GM12878 (cell line): Measurements from ENCODE around the gene ITK.

Experiments used
- BRCA1 ChIP-seq: IDR thresholded peaks from 2 replicates; pipeline ENCODE4 v1.6.1; 2011; ENCODE audit warnings: low read depth, low read length, improper control_type of control experiment
- ETV6 ChIP-seq, 2 experiments: fragments of 450-650 bp in 1 of 2; IDR thresholded peaks in 1 of 2; conservative IDR thresholded peaks in 1 of 2; 2 replicates each; pipeline ENCODE4 v1.6.1; 2014; ENCODE audit warnings: antibody characterized with exemption in 1 of 2, borderline replicate concordance in 1 of 2, low read depth in 1 of 2, mild to moderate bottlenecking in 1 of 2, moderate library complexity in 1 of 2
- EZH2 ChIP-seq: IDR thresholded peaks from 2 replicates; pipeline ENCODE4 v1.6.1; 2012; ENCODE audit warnings: low read depth, mild to moderate bottlenecking, control low read depth, inconsistent platforms, low read length, borderline replicate concordance; ENCODE audit not compliant: control insufficient read depth
- NRF1 ChIP-seq: conservative IDR thresholded peaks from 2 replicates; pipeline ENCODE4 v1.6.1; 2011; ENCODE audit warnings: mild to moderate bottlenecking, low read depth, low read length, improper control_type of control experiment
- POLR2A ChIP-seq: IDR thresholded peaks from 2 replicates; pipeline ENCODE4 v1.6.1; 2011; ENCODE audit warnings: low read depth, mild to moderate bottlenecking, low read length
- RFX5 ChIP-seq: IDR thresholded peaks from 2 replicates; pipeline ENCODE4 v1.6.1; 2011; ENCODE audit warnings: low read depth, low read length, improper control_type of control experiment
- SREBF2 ChIP-seq: IDR thresholded peaks from 2 replicates; pipeline ENCODE4 v1.6.1; 2012; ENCODE audit warnings: mild to moderate bottlenecking, low read length
- TCF12 ChIP-seq: IDR thresholded peaks from 2 replicates; pipeline ENCODE4 v1.6.1; 2011; ENCODE audit warnings: low read depth, mild to moderate bottlenecking, low read length
- ZSCAN29 ChIP-seq: fragments of 450-650 bp; IDR thresholded peaks from 2 replicates; pipeline ENCODE4 v1.6.1; 2017; ENCODE audit warnings: mild to moderate bottlenecking, moderate library complexity
- TF ChIP-seq, protein P1 (sequence below), 3 experiments: IDR thresholded peaks in 2 of 3; conservative IDR thresholded peaks in 1 of 3; 2 replicates each; pipeline ENCODE4 v1.5.1; 2011; ENCODE audit warnings: low read depth in 3 of 3, low read length in 3 of 3, mild to moderate bottlenecking in 3 of 3, control low read depth in 2 of 3, moderate library complexity in 2 of 3, inconsistent platforms in 1 of 3, mixed read lengths in 1 of 3; ENCODE audit not compliant: control insufficient read depth in 2 of 3, insufficient read depth in 1 of 3; ENCODE audit errors: extremely low read depth in 1 of 3
- TF ChIP-seq, protein P2 (sequence below): IDR thresholded peaks from 2 replicates; pipeline ENCODE4 v1.6.1; 2012; ENCODE audit warnings: low read depth, low read length, improper control_type of control experiment
- TF ChIP-seq, protein P3 (sequence below): IDR thresholded peaks from 2 replicates; pipeline ENCODE4 v1.6.1; 2012; ENCODE audit warnings: mild to moderate bottlenecking, low read depth, low read length
- TF ChIP-seq, protein P4 (sequence below): IDR thresholded peaks from 2 replicates; pipeline ENCODE4 v1.6.1; 2011; ENCODE audit warnings: borderline replicate concordance, low read depth, mild to moderate bottlenecking, moderate library complexity, mixed read lengths, low read length; ENCODE audit not compliant: insufficient read depth; ENCODE audit errors: extremely low read length
- TF ChIP-seq, protein P5 (sequence below): fragments of 450-650 bp; IDR thresholded peaks from 2 replicates; pipeline ENCODE4 v1.6.1; 2017; ENCODE audit warnings: mild to moderate bottlenecking

DNA sequence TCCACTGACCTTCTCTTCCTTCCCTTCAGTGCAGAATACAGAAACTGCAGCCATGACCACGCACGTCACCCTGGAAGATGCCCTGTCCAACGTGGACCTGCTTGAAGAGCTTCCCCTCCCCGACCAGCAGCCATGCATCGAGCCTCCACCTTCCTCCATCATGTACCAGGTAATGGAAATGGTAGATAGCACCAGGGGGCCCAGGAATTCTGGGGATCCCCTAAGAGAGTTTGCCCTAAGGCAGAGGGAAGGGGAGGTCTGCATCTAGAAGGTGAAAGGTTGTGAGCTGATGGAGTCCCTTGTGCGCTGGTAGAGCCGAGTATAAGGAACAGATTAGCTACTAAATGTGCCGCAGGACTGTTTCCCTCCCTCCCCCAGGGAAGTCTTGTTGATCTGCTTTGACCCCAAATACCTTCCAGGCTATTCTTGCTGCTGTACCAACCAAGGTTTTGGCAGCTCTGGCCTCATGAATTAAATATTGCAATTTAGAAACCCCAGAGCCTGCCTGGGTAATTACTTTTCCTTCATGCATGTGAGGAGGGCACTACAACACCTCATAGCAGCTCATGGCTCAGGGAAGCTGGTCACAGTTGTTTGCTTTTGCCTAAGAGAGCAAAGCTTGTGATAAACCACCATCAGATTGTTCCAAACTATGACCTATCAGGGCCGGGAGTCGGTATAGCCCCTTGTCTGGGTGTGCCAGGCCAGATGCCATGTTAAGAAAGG lies 104.8 kb downstream of the ITK start:
- TF ChIP-seq, protein P1, sequence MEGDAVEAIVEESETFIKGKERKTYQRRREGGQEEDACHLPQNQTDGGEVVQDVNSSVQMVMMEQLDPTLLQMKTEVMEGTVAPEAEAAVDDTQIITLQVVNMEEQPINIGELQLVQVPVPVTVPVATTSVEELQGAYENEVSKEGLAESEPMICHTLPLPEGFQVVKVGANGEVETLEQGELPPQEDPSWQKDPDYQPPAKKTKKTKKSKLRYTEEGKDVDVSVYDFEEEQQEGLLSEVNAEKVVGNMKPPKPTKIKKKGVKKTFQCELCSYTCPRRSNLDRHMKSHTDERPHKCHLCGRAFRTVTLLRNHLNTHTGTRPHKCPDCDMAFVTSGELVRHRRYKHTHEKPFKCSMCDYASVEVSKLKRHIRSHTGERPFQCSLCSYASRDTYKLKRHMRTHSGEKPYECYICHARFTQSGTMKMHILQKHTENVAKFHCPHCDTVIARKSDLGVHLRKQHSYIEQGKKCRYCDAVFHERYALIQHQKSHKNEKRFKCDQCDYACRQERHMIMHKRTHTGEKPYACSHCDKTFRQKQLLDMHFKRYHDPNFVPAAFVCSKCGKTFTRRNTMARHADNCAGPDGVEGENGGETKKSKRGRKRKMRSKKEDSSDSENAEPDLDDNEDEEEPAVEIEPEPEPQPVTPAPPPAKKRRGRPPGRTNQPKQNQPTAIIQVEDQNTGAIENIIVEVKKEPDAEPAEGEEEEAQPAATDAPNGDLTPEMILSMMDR (IDR thresholded peaks at IDR 0.05 in 2 of 3, conservative IDR thresholded peaks at IDR 0.05 in 1 of 3; ENCODE audit: control insufficient read depth in 2 of 3, extremely low read depth in 1 of 3, insufficient read depth in 1 of 3, low read depth in 3 of 3, low read length in 3 of 3): no peak
- no peak for TF ChIP-seq RFX5
- no peak for TF ChIP-seq SREBF2
- TF ChIP-seq, protein P2, sequence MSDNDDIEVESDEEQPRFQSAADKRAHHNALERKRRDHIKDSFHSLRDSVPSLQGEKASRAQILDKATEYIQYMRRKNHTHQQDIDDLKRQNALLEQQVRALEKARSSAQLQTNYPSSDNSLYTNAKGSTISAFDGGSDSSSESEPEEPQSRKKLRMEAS: no peak
- TF ChIP-seq ZSCAN29: no peak
- TF ChIP-seq, protein P3, sequence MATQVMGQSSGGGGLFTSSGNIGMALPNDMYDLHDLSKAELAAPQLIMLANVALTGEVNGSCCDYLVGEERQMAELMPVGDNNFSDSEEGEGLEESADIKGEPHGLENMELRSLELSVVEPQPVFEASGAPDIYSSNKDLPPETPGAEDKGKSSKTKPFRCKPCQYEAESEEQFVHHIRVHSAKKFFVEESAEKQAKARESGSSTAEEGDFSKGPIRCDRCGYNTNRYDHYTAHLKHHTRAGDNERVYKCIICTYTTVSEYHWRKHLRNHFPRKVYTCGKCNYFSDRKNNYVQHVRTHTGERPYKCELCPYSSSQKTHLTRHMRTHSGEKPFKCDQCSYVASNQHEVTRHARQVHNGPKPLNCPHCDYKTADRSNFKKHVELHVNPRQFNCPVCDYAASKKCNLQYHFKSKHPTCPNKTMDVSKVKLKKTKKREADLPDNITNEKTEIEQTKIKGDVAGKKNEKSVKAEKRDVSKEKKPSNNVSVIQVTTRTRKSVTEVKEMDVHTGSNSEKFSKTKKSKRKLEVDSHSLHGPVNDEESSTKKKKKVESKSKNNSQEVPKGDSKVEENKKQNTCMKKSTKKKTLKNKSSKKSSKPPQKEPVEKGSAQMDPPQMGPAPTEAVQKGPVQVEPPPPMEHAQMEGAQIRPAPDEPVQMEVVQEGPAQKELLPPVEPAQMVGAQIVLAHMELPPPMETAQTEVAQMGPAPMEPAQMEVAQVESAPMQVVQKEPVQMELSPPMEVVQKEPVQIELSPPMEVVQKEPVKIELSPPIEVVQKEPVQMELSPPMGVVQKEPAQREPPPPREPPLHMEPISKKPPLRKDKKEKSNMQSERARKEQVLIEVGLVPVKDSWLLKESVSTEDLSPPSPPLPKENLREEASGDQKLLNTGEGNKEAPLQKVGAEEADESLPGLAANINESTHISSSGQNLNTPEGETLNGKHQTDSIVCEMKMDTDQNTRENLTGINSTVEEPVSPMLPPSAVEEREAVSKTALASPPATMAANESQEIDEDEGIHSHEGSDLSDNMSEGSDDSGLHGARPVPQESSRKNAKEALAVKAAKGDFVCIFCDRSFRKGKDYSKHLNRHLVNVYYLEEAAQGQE: no peak
- TF ChIP-seq ETV6 (conservative IDR thresholded peaks at IDR 0.05 in 1 of 2, IDR thresholded peaks at IDR 0.05 in 1 of 2; ENCODE audit: borderline replicate concordance in 1 of 2, low read depth in 1 of 2): no peak
- no peak for TF ChIP-seq NRF1
- TF ChIP-seq BRCA1: no peak
- no peak for TF ChIP-seq POLR2A
- TF ChIP-seq, protein P4, sequence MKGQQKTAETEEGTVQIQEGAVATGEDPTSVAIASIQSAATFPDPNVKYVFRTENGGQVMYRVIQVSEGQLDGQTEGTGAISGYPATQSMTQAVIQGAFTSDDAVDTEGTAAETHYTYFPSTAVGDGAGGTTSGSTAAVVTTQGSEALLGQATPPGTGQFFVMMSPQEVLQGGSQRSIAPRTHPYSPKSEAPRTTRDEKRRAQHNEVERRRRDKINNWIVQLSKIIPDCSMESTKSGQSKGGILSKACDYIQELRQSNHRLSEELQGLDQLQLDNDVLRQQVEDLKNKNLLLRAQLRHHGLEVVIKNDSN: no peak
- TF ChIP-seq EZH2: no peak
- no peak for TF ChIP-seq TCF12
- TF ChIP-seq, protein P5, sequence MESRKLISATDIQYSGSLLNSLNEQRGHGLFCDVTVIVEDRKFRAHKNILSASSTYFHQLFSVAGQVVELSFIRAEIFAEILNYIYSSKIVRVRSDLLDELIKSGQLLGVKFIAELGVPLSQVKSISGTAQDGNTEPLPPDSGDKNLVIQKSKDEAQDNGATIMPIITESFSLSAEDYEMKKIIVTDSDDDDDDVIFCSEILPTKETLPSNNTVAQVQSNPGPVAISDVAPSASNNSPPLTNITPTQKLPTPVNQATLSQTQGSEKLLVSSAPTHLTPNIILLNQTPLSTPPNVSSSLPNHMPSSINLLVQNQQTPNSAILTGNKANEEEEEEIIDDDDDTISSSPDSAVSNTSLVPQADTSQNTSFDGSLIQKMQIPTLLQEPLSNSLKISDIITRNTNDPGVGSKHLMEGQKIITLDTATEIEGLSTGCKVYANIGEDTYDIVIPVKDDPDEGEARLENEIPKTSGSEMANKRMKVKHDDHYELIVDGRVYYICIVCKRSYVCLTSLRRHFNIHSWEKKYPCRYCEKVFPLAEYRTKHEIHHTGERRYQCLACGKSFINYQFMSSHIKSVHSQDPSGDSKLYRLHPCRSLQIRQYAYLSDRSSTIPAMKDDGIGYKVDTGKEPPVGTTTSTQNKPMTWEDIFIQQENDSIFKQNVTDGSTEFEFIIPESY: no peak
